22Rv1 (cell line): Measurements from ENCODE around the gene PIKFYVE.

ENCODE experiments used
- CTCF ChIP-seq: fragments of 450-650 bp; IDR thresholded peaks from 2 replicates; pipeline ENCODE4 v1.5.1; 2017; ENCODE audit warnings: mild to moderate bottlenecking
- ZFX ChIP-seq: fragments of 450-650 bp; IDR thresholded peaks from 2 replicates; pipeline ENCODE4 v1.6.1; 2017; ENCODE audit warnings: antibody characterized with exemption, borderline replicate concordance

- TF ChIP-seq CTCF (no peak), ZFX (no peak)
Measured at GRCh38 chr2:208399201-208399600, 133.1 kb downstream of the PIKFYVE start.
